ENCODE results near the gene FBXW5. TPM values are rescaled to one million over a fixed set of nuclear protein-coding genes. Genes with fewer than 3 reads are reported as not detected.

FBXW5 gene
- total and polyA plus RNA-seq, 9 of the 15 experiments (the other 6 are each of a cell fraction or from before 2014, with no cell fraction given): 0.21 to 128 (median 37.0) TPM

GRCh38 chr9:136949817-136950655 lies 5.5 kb upstream of the FBXW5 start (continued):
- TF ChIP-seq RB1 (IDR thresholded peaks at IDR 0.05; ENCODE audit: low read depth) (peak; percentile 43; the same call in 1 of the 2 replicates), ZC3H8 (IDR thresholded peaks at IDR 0.05) (no peak), HOXB6 (CRISPR knock-in tag; IDR thresholded peaks at IDR 0.05; ENCODE audit: borderline replicate concordance) (no peak), BRF2 (IDR thresholded peaks at IDR 0.05; ENCODE audit: borderline replicate concordance, insufficient read depth, insufficient read length) (no peak), ZNF740 (CRISPR knock-in tag; IDR thresholded peaks at IDR 0.05) (peak; percentile 94), ZNF740 (tag; IDR thresholded peaks at IDR 0.05) (peak in 1 of 2 experiments; percentile 70; a peak in 2 of 4 replicates), FOSL1 (tag; conservative IDR thresholded peaks at IDR 0.05) (0 out of 2 replicates have a peak, but pooled peaks have one; percentile 15), RBFOX2 (IDR thresholded peaks at IDR 0.05; ENCODE audit: low read depth, low read length) (peak; percentile 76), PRDM10 (IDR thresholded peaks at IDR 0.05; ENCODE audit: partially characterized antibody) (peak; percentile 75), POLR3G (IDR thresholded peaks at IDR 0.05; ENCODE audit: extremely low read depth, insufficient read length, insufficient replicate concordance) (no peak), KLF13 (tag; IDR thresholded peaks at IDR 0.05; ENCODE audit: borderline replicate concordance, low read depth) (no peak), WHSC1 (IDR thresholded peaks at IDR 0.05; ENCODE audit: low read length) (no peak), PTRF (tag; IDR thresholded peaks at IDR 0.05) (no peak), CXXC5 (CRISPR knock-in tag; IDR thresholded peaks at IDR 0.05) (peak; percentile 76), NEUROD1 (IDR thresholded peaks at IDR 0.05; ENCODE audit: borderline replicate concordance, low read depth, low read length, partially characterized antibody) (peak; percentile 42), NR2F6 (CRISPR knock-in tag; IDR thresholded peaks at IDR 0.05) (no peak), GTF2E2 (tag; IDR thresholded peaks at IDR 0.05) (0 out of 2 replicates have a peak, but pooled peaks have one; percentile 24), ARID1B (IDR thresholded peaks at IDR 0.05) (peak; percentile 34; the same call in 1 of the 2 replicates), PHF21A (IDR thresholded peaks at IDR 0.05; ENCODE audit: borderline replicate concordance, low read depth) (peak; percentile 92), HOMEZ (CRISPR knock-in tag; IDR thresholded peaks at IDR 0.05) (peak; percentile 82; the same call in 1 of the 2 replicates)

All from K562 (cell line).